ENCODE data around the gene ACTN4. TPM values are rescaled to one million over a fixed set of nuclear protein-coding genes. Genes with fewer than 3 reads are reported as not detected.

Gene ACTN4
- polyA plus RNA-seq, 1 experiment, result 970 TPM

- no peak for DNase-seq (ENCODE audit: low read depth)
- TF ChIP-seq, protein P1, sequence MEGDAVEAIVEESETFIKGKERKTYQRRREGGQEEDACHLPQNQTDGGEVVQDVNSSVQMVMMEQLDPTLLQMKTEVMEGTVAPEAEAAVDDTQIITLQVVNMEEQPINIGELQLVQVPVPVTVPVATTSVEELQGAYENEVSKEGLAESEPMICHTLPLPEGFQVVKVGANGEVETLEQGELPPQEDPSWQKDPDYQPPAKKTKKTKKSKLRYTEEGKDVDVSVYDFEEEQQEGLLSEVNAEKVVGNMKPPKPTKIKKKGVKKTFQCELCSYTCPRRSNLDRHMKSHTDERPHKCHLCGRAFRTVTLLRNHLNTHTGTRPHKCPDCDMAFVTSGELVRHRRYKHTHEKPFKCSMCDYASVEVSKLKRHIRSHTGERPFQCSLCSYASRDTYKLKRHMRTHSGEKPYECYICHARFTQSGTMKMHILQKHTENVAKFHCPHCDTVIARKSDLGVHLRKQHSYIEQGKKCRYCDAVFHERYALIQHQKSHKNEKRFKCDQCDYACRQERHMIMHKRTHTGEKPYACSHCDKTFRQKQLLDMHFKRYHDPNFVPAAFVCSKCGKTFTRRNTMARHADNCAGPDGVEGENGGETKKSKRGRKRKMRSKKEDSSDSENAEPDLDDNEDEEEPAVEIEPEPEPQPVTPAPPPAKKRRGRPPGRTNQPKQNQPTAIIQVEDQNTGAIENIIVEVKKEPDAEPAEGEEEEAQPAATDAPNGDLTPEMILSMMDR (IDR thresholded peaks at IDR 0.05; ENCODE audit: insufficient read depth, low read depth, low read length), result no peak
- POLR2A ChIA-PET, result no interaction called here
These were observed 50.2 kb downstream of the ACTN4 start for GRCh38 chr19:38697641-38698071.

DNA sequence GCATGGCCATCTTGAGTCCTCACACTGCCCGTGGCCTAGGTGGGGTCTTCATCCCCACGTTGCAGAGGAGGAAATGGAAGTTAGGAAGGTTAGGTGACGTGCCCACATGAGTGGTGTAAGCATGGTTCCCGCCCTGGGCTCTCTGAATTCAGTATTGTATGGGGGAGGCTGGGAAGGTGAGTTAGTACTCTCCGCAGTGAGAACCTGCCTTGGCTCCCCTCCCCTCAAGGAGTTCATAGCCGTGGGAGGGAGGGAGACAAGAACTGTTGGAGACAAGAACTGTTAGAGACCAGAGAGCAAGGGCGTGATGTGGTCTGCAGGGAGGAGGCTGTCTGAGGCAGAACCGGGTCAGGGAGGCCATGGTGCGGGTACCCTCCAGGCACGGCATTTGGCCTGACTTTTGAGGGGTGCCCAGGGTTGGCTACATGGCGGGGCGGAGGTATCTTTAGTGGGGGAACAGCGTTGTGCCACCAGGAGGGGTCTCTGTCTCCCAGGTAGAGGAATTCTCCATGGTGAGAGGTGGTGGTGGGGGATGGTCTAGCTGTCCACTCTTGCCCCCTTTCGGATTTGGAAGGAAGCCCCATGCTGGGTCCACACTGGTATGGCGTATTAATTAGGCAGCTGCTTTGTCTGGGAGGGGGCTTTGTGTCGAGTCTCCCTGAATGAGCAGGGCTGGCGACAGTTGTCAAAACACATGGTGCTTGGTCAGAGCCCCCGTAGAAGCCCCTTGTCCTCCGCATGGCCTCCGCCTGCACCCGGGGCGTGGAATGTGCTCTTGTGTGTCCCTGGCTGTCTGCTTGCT lies 51.0 kb downstream of the ACTN4 start:
- Histone ChIP-seq H3K27me3 (ENCODE audit: control insufficient read depth, insufficient read depth, low read length) (no peaks in the 10 kb centered on the region), H3K36me3 (ENCODE audit: control insufficient read depth, insufficient read depth, low read length) (peaks cover 31% of the 10 kb centered on the region), H3K4me3 (ENCODE audit: low read depth, low read length) (no peak overlapping the region)
- POLR2A ChIA-PET, result no interaction called here
- CTCF ChIA-PET, result no interaction called here
- DNase-seq (ENCODE audit: low read depth), result no peak
- TF ChIP-seq, protein P1 (IDR thresholded peaks at IDR 0.05; ENCODE audit: insufficient read depth, low read depth, low read length), result no peak

More at GRCh38 chr19:38697641-38698071, 50.2 kb downstream of the ACTN4 start:
- Histone ChIP-seq H3K36me3 (ENCODE audit: control insufficient read depth, insufficient read depth, low read length) (peaks cover 29% of the 10 kb centered on the region), H3K27me3 (ENCODE audit: control insufficient read depth, insufficient read depth, low read length) (no peaks in the 10 kb centered on the region), H3K4me3 (ENCODE audit: low read depth, low read length) (no peak overlapping the region)
- CTCF ChIA-PET, result no interaction called here

DNA sequence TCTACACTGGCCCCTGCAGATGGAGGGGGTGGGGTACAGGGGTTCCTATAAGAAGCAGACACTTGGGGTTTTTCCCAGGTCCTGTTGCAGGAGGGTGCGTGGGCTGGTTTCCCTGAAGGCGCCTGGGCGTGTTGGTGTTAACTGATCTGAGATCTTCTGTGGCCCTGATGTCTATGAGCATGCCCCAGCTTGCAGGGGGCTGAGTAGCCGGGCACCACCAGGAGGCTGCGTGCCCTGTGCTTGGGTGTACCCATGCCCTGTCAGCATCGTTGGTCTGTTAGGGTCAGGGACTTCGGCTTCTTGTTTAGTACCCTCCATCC lies 51.5 kb downstream of the ACTN4 start:
- POLR2A ChIA-PET, result no interaction called here
- Histone ChIP-seq H3K27me3 (ENCODE audit: control insufficient read depth, insufficient read depth, low read length) (no peaks in the 10 kb centered on the region), H3K4me3 (ENCODE audit: low read depth, low read length) (no peak overlapping the region), H3K36me3 (ENCODE audit: control insufficient read depth, insufficient read depth, low read length) (peaks cover 36% of the 10 kb centered on the region)
- TF ChIP-seq, protein P1 (IDR thresholded peaks at IDR 0.05; ENCODE audit: insufficient read depth, low read depth, low read length), result no peak
- CTCF ChIA-PET, result no interaction called here
- no peak for DNase-seq (ENCODE audit: low read depth)

GRCh38 chr19:38699647-38700349 lies 52.3 kb downstream of the ACTN4 start:
- POLR2A ChIA-PET, result no interaction called here
- DNase-seq (ENCODE audit: low read depth), result no peak
- no peaks in the 10 kb centered on the region for H3K27me3 ChIP-seq (ENCODE audit: control insufficient read depth, insufficient read depth, low read length)
- CTCF ChIA-PET, result no interaction called here
- H3K36me3 ChIP-seq (ENCODE audit: control insufficient read depth, insufficient read depth, low read length), result peaks cover 44% of the 10 kb centered on the region
- TF ChIP-seq, protein P1 (IDR thresholded peaks at IDR 0.05; ENCODE audit: insufficient read depth, low read depth, low read length), result no peak
- H3K4me3 ChIP-seq (ENCODE audit: low read depth, low read length), result no peak overlapping the region

GRCh38 chr19:38700350-38700901 lies 53.0 kb downstream of the ACTN4 start:
- POLR2A ChIA-PET, result no interaction called here
- TF ChIP-seq, protein P1 (IDR thresholded peaks at IDR 0.05; ENCODE audit: insufficient read depth, low read depth, low read length), result no peak

More at GRCh38 chr19:38700350-38700901, 53.0 kb downstream of the ACTN4 start:
- no peak for DNase-seq (ENCODE audit: low read depth)
- no peaks in the 10 kb centered on the region for H3K27me3 ChIP-seq (ENCODE audit: control insufficient read depth, insufficient read depth, low read length)
- H3K4me3 ChIP-seq (ENCODE audit: low read depth, low read length), result no peak overlapping the region
- H3K36me3 ChIP-seq (ENCODE audit: control insufficient read depth, insufficient read depth, low read length), result peaks cover 51% of the 10 kb centered on the region
- CTCF ChIA-PET, result interaction anchor here (1.0 to 1.1 kb wide), 2 partner anchors 8 to 59 kb away, joined by 3 read pairs; no protein-coding TSS in a partner anchor

Data from BJ (cell line).